MM.1S (cell line): ENCODE data around the gene SNRPA1.

Experiments
- CTCF ChIP-seq: fragments of 300-600 bp; sonication (generic); IDR thresholded peaks from 2 replicates; pipeline ENCODE4 v1.5.1; 2016; ENCODE audit warnings: antibody characterized with exemption, low read length, mixed read lengths
- EZH2 ChIP-seq: fragments of 300-600 bp; sonication (generic); optimal IDR thresholded peaks from 2 replicates; pipeline ENCODE3; 2017; ENCODE audit warnings: low read depth, mild to moderate bottlenecking, antibody characterized with exemption, low read length, mixed read lengths
- EZH2phosphoT487 ChIP-seq: fragments of 300-600 bp; sonication (generic); IDR thresholded peaks from 2 replicates; pipeline ENCODE4 v1.6.1; 2018; ENCODE audit warnings: antibody characterized with exemption, low read length

DNA sequence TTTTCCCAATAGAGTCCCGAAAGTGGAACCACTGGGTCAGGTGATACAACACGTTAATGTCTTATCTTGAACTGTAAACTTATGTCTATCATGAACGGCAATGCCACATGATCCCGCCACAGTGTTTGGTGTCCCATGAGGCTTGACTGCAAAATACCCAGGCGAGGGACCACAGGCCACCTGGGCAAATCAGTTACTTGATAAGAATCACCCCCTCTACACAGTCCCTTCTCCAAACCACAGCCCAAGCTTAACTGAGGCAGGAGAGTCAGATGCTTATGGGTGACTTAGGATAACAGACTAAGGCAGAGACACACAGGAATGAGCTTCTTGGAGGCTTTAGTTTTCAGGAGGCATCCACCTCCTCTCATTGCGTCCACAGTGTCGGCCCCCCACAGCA is 42.9 kb upstream of the SNRPA1 start:
- TF ChIP-seq EZH2: no peak
- no peak for TF ChIP-seq EZH2phosphoT487
- TF ChIP-seq CTCF: no peak
